ENCODE data around the gene FAM78B.

Gene FAM78B

DNA sequence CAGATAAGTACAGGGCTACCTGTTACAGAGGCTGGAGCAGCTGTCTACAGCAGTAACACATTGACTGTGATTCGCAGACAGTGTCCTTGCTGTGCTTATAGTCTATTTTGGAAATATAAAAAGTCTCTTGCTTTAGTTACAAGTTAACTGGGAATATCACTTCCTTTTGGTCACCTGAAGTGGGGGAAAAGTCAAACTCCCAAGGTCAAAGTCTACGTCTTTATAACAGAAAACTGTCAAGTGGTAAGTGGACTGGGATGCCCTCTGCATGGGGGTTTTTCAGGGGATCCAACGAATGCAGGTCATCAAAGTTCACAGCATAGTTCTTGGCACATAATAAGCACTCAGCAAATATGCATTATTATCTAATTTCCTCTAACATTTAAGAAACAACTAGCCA, 55.4 kb downstream of the FAM78B start:
- no peaks in the 10 kb centered on the region for H3K9me3 ChIP-seq (replicated peaks in 1 of 2; ENCODE audit: control insufficient read depth in 2 of 2, insufficient read depth in 1 of 2, low read depth in 1 of 2, low read length in 2 of 2)
- H3K18ac ChIP-seq (ENCODE audit: low read length) = no peak overlapping the region
- H3K14ac ChIP-seq (ENCODE audit: low read length) = no peak overlapping the region
- no peak overlapping the region for H3K27ac ChIP-seq (replicated peaks; ENCODE audit: low read length)
- no peak overlapping the region for H3K4me2 ChIP-seq (ENCODE audit: insufficient read depth, low read length, poor library complexity, severe bottlenecking)
- WGBS, 2 donors (ENCODE audit: extremely low coverage in 2 of 2, insufficient read length in 2 of 2, insufficient replicate concordance in 1 of 2) = no CpG with 5 or more reads among the region's 3 CpGs
- no peaks in the 10 kb centered on the region for H3K27me3 ChIP-seq (ENCODE audit: control insufficient read depth in 3 of 3, insufficient read depth in 3 of 3, low read depth in 1 of 3, low read length in 3 of 3)
- no peak overlapping the region for H2BK5ac ChIP-seq (ENCODE audit: low read length)
- H3K4me3 ChIP-seq (ENCODE audit: low read length in 2 of 2) = no peak overlapping the region
- H2BK15ac ChIP-seq (ENCODE audit: low read length) = no peak overlapping the region
- H3K79me1 ChIP-seq (ENCODE audit: low read depth, low read length) = no peaks in the 10 kb centered on the region
- H3K4ac ChIP-seq (ENCODE audit: low read length) = no peak overlapping the region
- H3K23ac ChIP-seq (ENCODE audit: low read depth, low read length, poor library complexity) = no peak overlapping the region
- no peaks in the 10 kb centered on the region for H3K4me1 ChIP-seq (ENCODE audit: control insufficient read depth in 2 of 2, insufficient read depth in 1 of 2, low read depth in 1 of 2, low read length in 2 of 2)
- no peak for DNase-seq (ENCODE audit: low spot score)
- no peak overlapping the region for H2AFZ ChIP-seq (ENCODE audit: low read length)
- H4K91ac ChIP-seq (ENCODE audit: low read depth, low read length, poor library complexity) = no peak overlapping the region
- H2BK120ac ChIP-seq (ENCODE audit: low read depth, low read length) = no peak overlapping the region
- H3K36me3 ChIP-seq (replicated peaks in 1 of 2; ENCODE audit: control insufficient read depth in 2 of 2, insufficient read depth in 2 of 2, low read length in 2 of 2) = no peaks in the 10 kb centered on the region
- H2AK5ac ChIP-seq (ENCODE audit: low read depth, low read length) = no peak overlapping the region
- H4K8ac ChIP-seq (ENCODE audit: low read depth, low read length) = no peak overlapping the region
- H2BK12ac ChIP-seq (ENCODE audit: low read length) = no peak overlapping the region
- no peak overlapping the region for H3K9ac ChIP-seq (ENCODE audit: low read depth, low read length, poor library complexity)

DNA sequence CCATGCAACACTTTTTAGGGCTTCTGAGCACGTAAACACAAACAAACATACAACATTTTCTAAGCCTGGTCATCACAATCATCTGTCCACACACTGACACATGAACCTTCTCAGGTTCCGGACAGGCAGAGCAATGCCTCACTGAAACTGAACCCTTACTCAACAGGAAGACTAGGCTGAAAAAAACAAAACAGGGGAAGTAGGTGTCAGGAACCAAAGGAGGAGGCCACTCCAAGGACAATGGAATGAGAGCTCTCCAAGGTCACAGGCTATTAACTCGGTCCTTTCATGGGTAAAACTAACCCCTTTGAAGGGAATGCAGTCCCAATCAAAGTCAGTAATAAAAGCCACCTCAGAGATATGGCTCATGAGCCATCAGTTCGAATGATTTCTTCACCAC, 76.6 kb downstream of the FAM78B start:
- Histone ChIP-seq H3K36me3 (replicated peaks in 1 of 2; ENCODE audit: control insufficient read depth in 2 of 2, insufficient read depth in 2 of 2, low read length in 2 of 2) (no peaks in the 10 kb centered on the region), H3K27me3 (ENCODE audit: control insufficient read depth in 3 of 3, insufficient read depth in 3 of 3, low read depth in 1 of 3, low read length in 3 of 3) (no peaks in the 10 kb centered on the region), H3K14ac (ENCODE audit: low read length) (no peak overlapping the region), H3K27ac (replicated peaks; ENCODE audit: low read length) (no peak overlapping the region), H4K8ac (ENCODE audit: low read depth, low read length) (no peak overlapping the region), H3K79me1 (ENCODE audit: low read depth, low read length) (no peaks in the 10 kb centered on the region), H3K9ac (ENCODE audit: low read depth, low read length, poor library complexity) (no peak overlapping the region), H3K9me3 (replicated peaks in 1 of 2; ENCODE audit: control insufficient read depth in 2 of 2, insufficient read depth in 1 of 2, low read depth in 1 of 2, low read length in 2 of 2) (no peaks in the 10 kb centered on the region), H3K23ac (ENCODE audit: low read depth, low read length, poor library complexity) (no peak overlapping the region), H2AK5ac (ENCODE audit: low read depth, low read length) (no peak overlapping the region), H3K4me3 (ENCODE audit: low read length in 2 of 2) (no peak overlapping the region), H3K18ac (ENCODE audit: low read length) (no peak overlapping the region), H4K91ac (ENCODE audit: low read depth, low read length, poor library complexity) (no peak overlapping the region), H2AFZ (ENCODE audit: low read length) (no peak overlapping the region), H3K4me2 (ENCODE audit: insufficient read depth, low read length, poor library complexity, severe bottlenecking) (no peak overlapping the region), H2BK5ac (ENCODE audit: low read length) (no peak overlapping the region), H3K4ac (ENCODE audit: low read length) (no peak overlapping the region), H3K4me1 (ENCODE audit: control insufficient read depth in 2 of 2, insufficient read depth in 1 of 2, low read depth in 1 of 2, low read length in 2 of 2) (no peaks in the 10 kb centered on the region), H2BK15ac (ENCODE audit: low read length) (no peak overlapping the region), H2BK120ac (ENCODE audit: low read depth, low read length) (no peak overlapping the region), H2BK12ac (ENCODE audit: low read length) (no peak overlapping the region)
- DNase-seq (ENCODE audit: low spot score) = no peak
- WGBS, 2 donors (ENCODE audit: extremely low coverage in 2 of 2, insufficient read length in 2 of 2, insufficient replicate concordance in 1 of 2) = no CpG with 5 or more reads among the region's 4 CpGs

DNA sequence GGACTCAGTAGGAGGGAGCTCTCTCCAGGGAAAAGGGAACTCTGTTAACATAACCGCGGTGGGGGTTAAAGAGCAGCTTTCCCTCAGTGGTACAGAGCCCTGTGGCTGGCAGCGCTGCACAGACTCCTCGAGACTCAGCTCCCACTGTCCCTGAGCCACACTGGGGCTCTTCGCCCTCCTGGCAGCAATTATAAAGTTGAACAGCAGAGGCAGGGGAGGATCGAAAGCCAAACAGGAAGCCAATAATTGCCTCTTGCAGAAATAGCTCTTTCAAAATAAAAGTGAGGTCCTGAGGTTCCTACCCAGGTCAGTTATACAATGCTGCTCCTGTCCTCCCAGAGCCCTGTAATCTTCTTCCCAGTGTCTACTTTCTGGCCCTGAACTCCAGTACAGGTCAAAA, 77.0 kb downstream of the FAM78B start:
- Histone ChIP-seq H3K4me3 (ENCODE audit: low read length in 2 of 2) (no peak overlapping the region), H3K36me3 (replicated peaks in 1 of 2; ENCODE audit: control insufficient read depth in 2 of 2, insufficient read depth in 2 of 2, low read length in 2 of 2) (no peaks in the 10 kb centered on the region), H3K4me1 (ENCODE audit: control insufficient read depth in 2 of 2, insufficient read depth in 1 of 2, low read depth in 1 of 2, low read length in 2 of 2) (no peaks in the 10 kb centered on the region), H3K79me1 (ENCODE audit: low read depth, low read length) (no peaks in the 10 kb centered on the region), H2BK5ac (ENCODE audit: low read length) (no peak overlapping the region), H2AFZ (ENCODE audit: low read length) (no peak overlapping the region), H3K18ac (ENCODE audit: low read length) (no peak overlapping the region), H2BK12ac (ENCODE audit: low read length) (no peak overlapping the region), H3K14ac (ENCODE audit: low read length) (no peak overlapping the region), H4K91ac (ENCODE audit: low read depth, low read length, poor library complexity) (no peak overlapping the region), H3K27ac (replicated peaks; ENCODE audit: low read length) (no peak overlapping the region), H3K23ac (ENCODE audit: low read depth, low read length, poor library complexity) (no peak overlapping the region), H4K8ac (ENCODE audit: low read depth, low read length) (no peak overlapping the region), H3K4me2 (ENCODE audit: insufficient read depth, low read length, poor library complexity, severe bottlenecking) (no peak overlapping the region), H3K9ac (ENCODE audit: low read depth, low read length, poor library complexity) (no peak overlapping the region), H3K4ac (ENCODE audit: low read length) (no peak overlapping the region), H2BK120ac (ENCODE audit: low read depth, low read length) (no peak overlapping the region), H2AK5ac (ENCODE audit: low read depth, low read length) (no peak overlapping the region), H2BK15ac (ENCODE audit: low read length) (no peak overlapping the region), H3K9me3 (replicated peaks in 1 of 2; ENCODE audit: control insufficient read depth in 2 of 2, insufficient read depth in 1 of 2, low read depth in 1 of 2, low read length in 2 of 2) (no peaks in the 10 kb centered on the region), H3K27me3 (ENCODE audit: control insufficient read depth in 3 of 3, insufficient read depth in 3 of 3, low read depth in 1 of 3, low read length in 3 of 3) (no peaks in the 10 kb centered on the region)
- WGBS, 2 donors (ENCODE audit: extremely low coverage in 2 of 2, insufficient read length in 2 of 2, insufficient replicate concordance in 1 of 2) = no CpG with 5 or more reads among the region's 6 CpGs
- DNase-seq (ENCODE audit: low spot score) = no peak

DNA sequence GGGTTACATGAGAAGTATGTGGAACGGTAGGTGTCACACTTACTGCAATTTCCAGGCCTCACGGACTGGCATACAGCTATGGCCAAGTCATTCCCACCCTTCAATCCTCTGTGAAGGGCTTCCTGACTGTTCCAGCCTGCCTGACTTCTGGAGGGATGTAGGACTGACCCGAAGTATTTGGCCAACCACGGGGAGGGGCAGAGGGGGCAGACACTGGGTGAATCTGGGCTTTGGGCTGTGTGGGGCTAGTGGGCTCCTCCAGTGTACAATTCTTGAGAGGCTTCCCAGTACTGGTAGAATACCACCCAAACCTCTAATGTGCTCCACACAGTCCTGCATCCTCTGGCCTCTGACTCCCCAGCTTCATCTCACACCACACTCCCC, 78.2 kb downstream of the FAM78B start:
- Histone ChIP-seq H2BK12ac (ENCODE audit: low read length) (no peak overlapping the region), H3K27me3 (ENCODE audit: control insufficient read depth in 3 of 3, insufficient read depth in 3 of 3, low read depth in 1 of 3, low read length in 3 of 3) (no peaks in the 10 kb centered on the region), H3K36me3 (replicated peaks in 1 of 2; ENCODE audit: control insufficient read depth in 2 of 2, insufficient read depth in 2 of 2, low read length in 2 of 2) (no peaks in the 10 kb centered on the region), H3K79me1 (ENCODE audit: low read depth, low read length) (no peaks in the 10 kb centered on the region), H3K9me3 (replicated peaks in 1 of 2; ENCODE audit: control insufficient read depth in 2 of 2, insufficient read depth in 1 of 2, low read depth in 1 of 2, low read length in 2 of 2) (no peaks in the 10 kb centered on the region), H3K4me3 (ENCODE audit: low read length in 2 of 2) (no peak overlapping the region), H4K91ac (ENCODE audit: low read depth, low read length, poor library complexity) (no peak overlapping the region), H3K23ac (ENCODE audit: low read depth, low read length, poor library complexity) (no peak overlapping the region), H2AFZ (ENCODE audit: low read length) (no peak overlapping the region), H4K8ac (ENCODE audit: low read depth, low read length) (no peak overlapping the region), H2AK5ac (ENCODE audit: low read depth, low read length) (no peak overlapping the region), H3K4me2 (ENCODE audit: insufficient read depth, low read length, poor library complexity, severe bottlenecking) (no peak overlapping the region), H3K9ac (ENCODE audit: low read depth, low read length, poor library complexity) (no peak overlapping the region), H2BK15ac (ENCODE audit: low read length) (no peak overlapping the region), H3K4ac (ENCODE audit: low read length) (no peak overlapping the region), H3K4me1 (ENCODE audit: control insufficient read depth in 2 of 2, insufficient read depth in 1 of 2, low read depth in 1 of 2, low read length in 2 of 2) (no peaks in the 10 kb centered on the region), H2BK5ac (ENCODE audit: low read length) (no peak overlapping the region), H3K27ac (replicated peaks; ENCODE audit: low read length) (no peak overlapping the region), H2BK120ac (ENCODE audit: low read depth, low read length) (no peak overlapping the region), H3K14ac (ENCODE audit: low read length) (no peak overlapping the region), H3K18ac (ENCODE audit: low read length) (no peak overlapping the region)
- WGBS, 2 donors (ENCODE audit: extremely low coverage in 2 of 2, insufficient read length in 2 of 2, insufficient replicate concordance in 1 of 2) = no CpG with 5 or more reads among the region's 4 CpGs
- DNase-seq (ENCODE audit: low spot score) = no peak

Data from neuronal stem cell (in vitro differentiated cells).